Stimulated activated naive CD4-positive, alpha-beta T cell (primary cell): ENCODE data around the gene MELTF.

Experiments
- DNase-seq, 6 experiments: peaks; one replicate each; lab custom pipeline; 2025; lab: John Stamatoyannopoulos, UW

Gene MELTF

GRCh38 chr3:196994056-196994455, 35.6 kb downstream of the MELTF start:
- no peak for DNase-seq

- DNase-seq, result no peak
Observed at GRCh38 chr3:196992461-196993065, 37.1 kb downstream of the MELTF start.

- DNase-seq, result no peak
Observed at GRCh38 chr3:196991581-196992460, 37.8 kb downstream of the MELTF start.

GRCh38 chr3:196990601-196991007, 39.0 kb downstream of the MELTF start:
- DNase-seq, result no peak

GRCh38 chr3:196989721-196990262, 39.8 kb downstream of the MELTF start:
- DNase-seq, result no peak

GRCh38 chr3:196988241-196989029, 41.2 kb downstream of the MELTF start:
- DNase-seq, result no peak

GRCh38 chr3:196987022-196987421, 42.6 kb downstream of the MELTF start:
- no peak for DNase-seq

GRCh38 chr3:196985954-196986885, 43.4 kb downstream of the MELTF start:
- no peak for DNase-seq

GRCh38 chr3:196985298-196985697, 44.3 kb downstream of the MELTF start:
- DNase-seq, result no peak

- DNase-seq, result no peak
Observed at GRCh38 chr3:196983186-196983585, 46.4 kb downstream of the MELTF start.

GRCh38 chr3:196981657-196982056, 48.0 kb downstream of the MELTF start:
- DNase-seq, result no peak

- no peak for DNase-seq
Observed at GRCh38 chr3:196979545-196979944, 50.1 kb downstream of the MELTF start.

- no peak for DNase-seq
Observed at GRCh38 chr3:196976941-196977340, 52.7 kb downstream of the MELTF start.

GRCh38 chr3:196975349-196975748, 54.3 kb downstream of the MELTF start:
- no peak for DNase-seq

- no peak for DNase-seq
Observed at GRCh38 chr3:196974661-196975060, 55.0 kb downstream of the MELTF start.

- no peak for DNase-seq
Observed at GRCh38 chr3:196971094-196971698, 58.4 kb downstream of the MELTF start.

- DNase-seq, result no peak
Observed at GRCh38 chr3:196970547-196971093, 59.0 kb downstream of the MELTF start.

- peak; percentile 24 to 72 (median 52) for DNase-seq
Observed at GRCh38 chr3:196969660-196970546, 59.7 kb downstream of the MELTF start.

- peak in 5 of 6 experiments; percentile 12 to 58 (median 36) for DNase-seq
Observed at GRCh38 chr3:196969134-196969659, 60.4 kb downstream of the MELTF start.
